Measurements from ENCODE around the gene CWH43.

DNA sequence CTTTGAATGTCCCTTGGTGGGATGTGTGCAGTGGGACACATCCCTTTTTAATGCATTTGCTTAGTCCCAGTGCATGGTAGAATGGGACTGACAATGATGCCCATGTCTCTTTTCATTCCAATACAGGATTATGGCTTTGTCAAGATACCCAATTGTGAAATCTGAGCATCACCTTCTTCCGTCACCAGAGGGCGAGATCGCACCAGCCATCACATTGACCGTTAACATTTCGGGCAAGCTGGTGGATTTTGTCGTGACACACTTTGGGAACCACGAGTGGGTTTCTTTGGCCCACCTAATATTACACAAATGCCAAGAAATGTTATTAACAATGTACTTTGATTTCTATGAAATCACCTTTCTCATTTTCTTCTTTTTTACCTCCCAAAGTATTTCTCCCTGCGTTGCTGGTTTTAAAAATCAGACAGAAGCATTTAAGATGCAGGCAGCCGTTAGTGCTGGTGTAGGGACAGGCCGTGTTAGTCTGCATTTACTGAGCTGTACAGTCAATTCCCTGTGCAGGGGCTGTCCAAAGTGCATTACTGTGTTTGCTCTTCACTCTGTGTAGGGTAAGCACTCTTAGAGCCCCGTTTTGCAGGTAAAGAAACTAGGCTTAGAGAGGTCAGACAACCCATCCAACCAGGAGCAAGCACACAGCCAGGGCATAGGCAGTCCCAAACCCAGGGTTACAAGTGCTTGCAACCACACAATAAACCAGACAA lies 46.5 kb downstream of the CWH43 start:
- peak; percentile 51 to 62 (median 61) for TF ChIP-seq CTCF (IDR thresholded peaks at IDR 0.05 in 2 of 3, conservative IDR thresholded peaks at IDR 0.05 in 1 of 3; ENCODE audit: control insufficient read depth in 2 of 3, extremely low read depth in 1 of 3, insufficient read depth in 1 of 3, low read depth in 3 of 3, low read length in 3 of 3)
- no peak for TF ChIP-seq USF1 (IDR thresholded peaks at IDR 0.05; ENCODE audit: borderline replicate concordance, extremely low read length, insufficient read depth, low read depth, low read length)
- no peak for TF ChIP-seq PML (IDR thresholded peaks at IDR 0.05; ENCODE audit: low read length)
- no peak for TF ChIP-seq JUND (IDR thresholded peaks at IDR 0.05; ENCODE audit: low read depth, low read length)
- TF ChIP-seq RFX5 (IDR thresholded peaks at IDR 0.05; ENCODE audit: low read depth, low read length) = no peak
- TF ChIP-seq NFXL1 (IDR thresholded peaks at IDR 0.05; ENCODE audit: borderline replicate concordance) = no peak
- TF ChIP-seq FOXK2 (IDR thresholded peaks at IDR 0.05) = no peak

All from GM12878 (cell line).